SK-N-SH treated with all-trans-retinoic acid at 6 μM for 48 hours (cell line): ENCODE results near the gene TWIST2.

Experiments used
- ARNTL ChIP-seq: fragments of 450-650 bp; formaldehyde crosslinking; IDR thresholded peaks from 2 replicates; pipeline ENCODE4 v1.5.0; 2020; ENCODE audit warnings: low read depth, mild to moderate bottlenecking, moderate library complexity, borderline replicate concordance
- CSDC2 ChIP-seq: fragments of 250-450 bp; sonication (Bioruptor Pico); IDR thresholded peaks from 2 replicates; pipeline ENCODE4 v1.5.0; 2020; ENCODE audit warnings: mild to moderate bottlenecking, moderate library complexity
- GLIS3 ChIP-seq: fragments of 250-450 bp; sonication (Bioruptor Pico); IDR thresholded peaks from 2 replicates; pipeline ENCODE4 v1.5.0; 2020; ENCODE audit warnings: mild to moderate bottlenecking, moderate library complexity
- OSR1 ChIP-seq: fragments of 250-450 bp; sonication (Bioruptor Pico); IDR thresholded peaks from 2 replicates; pipeline ENCODE4 v1.8.0; 2022; ENCODE audit warnings: moderate library complexity, mild to moderate bottlenecking, inconsistent platforms
- ZFP30 ChIP-seq: fragments of 450-650 bp; formaldehyde crosslinking; IDR thresholded peaks from 2 replicates; pipeline ENCODE4 v1.5.0; 2022; ENCODE audit warnings: mild to moderate bottlenecking, moderate library complexity
- TF ChIP-seq, protein P1 (sequence below): fragments of 250-450 bp; sonication (Bioruptor Pico); IDR thresholded peaks from 2 replicates; pipeline ENCODE4 v1.5.1; 2020; ENCODE audit warnings: low read depth, mild to moderate bottlenecking, moderate library complexity
- TF ChIP-seq, protein P2 (sequence below): fragments of 250-450 bp; sonication (Bioruptor Pico); IDR thresholded peaks from 2 replicates; pipeline ENCODE4 v1.8.0; 2020; ENCODE audit warnings: mild to moderate bottlenecking, moderate library complexity, borderline replicate concordance

GRCh38 chr2:238876232-238876630 is 28.3 kb downstream of the TWIST2 start:
- TF ChIP-seq ZFP30 (CRISPR knock-in tag) (no peak), CSDC2 (CRISPR knock-in tag) (no peak), GLIS3 (no peak), OSR1 (CRISPR knock-in tag) (no peak), ARNTL (CRISPR knock-in tag) (no peak)
- TF ChIP-seq, protein P1, sequence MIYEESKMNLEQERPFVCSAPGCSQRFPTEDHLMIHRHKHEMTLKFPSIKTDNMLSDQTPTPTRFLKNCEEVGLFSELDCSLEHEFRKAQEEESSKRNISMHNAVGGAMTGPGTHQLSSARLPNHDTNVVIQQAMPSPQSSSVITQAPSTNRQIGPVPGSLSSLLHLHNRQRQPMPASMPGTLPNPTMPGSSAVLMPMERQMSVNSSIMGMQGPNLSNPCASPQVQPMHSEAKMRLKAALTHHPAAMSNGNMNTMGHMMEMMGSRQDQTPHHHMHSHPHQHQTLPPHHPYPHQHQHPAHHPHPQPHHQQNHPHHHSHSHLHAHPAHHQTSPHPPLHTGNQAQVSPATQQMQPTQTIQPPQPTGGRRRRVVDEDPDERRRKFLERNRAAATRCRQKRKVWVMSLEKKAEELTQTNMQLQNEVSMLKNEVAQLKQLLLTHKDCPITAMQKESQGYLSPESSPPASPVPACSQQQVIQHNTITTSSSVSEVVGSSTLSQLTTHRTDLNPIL (CRISPR knock-in tag) = no peak
- TF ChIP-seq, protein P2, sequence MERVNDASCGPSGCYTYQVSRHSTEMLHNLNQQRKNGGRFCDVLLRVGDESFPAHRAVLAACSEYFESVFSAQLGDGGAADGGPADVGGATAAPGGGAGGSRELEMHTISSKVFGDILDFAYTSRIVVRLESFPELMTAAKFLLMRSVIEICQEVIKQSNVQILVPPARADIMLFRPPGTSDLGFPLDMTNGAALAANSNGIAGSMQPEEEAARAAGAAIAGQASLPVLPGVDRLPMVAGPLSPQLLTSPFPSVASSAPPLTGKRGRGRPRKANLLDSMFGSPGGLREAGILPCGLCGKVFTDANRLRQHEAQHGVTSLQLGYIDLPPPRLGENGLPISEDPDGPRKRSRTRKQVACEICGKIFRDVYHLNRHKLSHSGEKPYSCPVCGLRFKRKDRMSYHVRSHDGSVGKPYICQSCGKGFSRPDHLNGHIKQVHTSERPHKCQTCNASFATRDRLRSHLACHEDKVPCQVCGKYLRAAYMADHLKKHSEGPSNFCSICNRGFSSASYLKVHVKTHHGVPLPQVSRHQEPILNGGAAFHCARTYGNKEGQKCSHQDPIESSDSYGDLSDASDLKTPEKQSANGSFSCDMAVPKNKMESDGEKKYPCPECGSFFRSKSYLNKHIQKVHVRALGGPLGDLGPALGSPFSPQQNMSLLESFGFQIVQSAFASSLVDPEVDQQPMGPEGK (CRISPR knock-in tag) = no peak
